ENCODE results near the gene FAM47E.

The FAM47E gene

GRCh38 chr4:76315267-76315918 is 63.9 kb downstream of the FAM47E start:
- no peak for DNase-seq (ENCODE audit: low spot score)
- no peak for TF ChIP-seq CTCF (IDR thresholded peaks at IDR 0.05; ENCODE audit: extremely low read depth, missing control alignments)

- DNase-seq (ENCODE audit: low spot score): no peak
- no peak for TF ChIP-seq CTCF (IDR thresholded peaks at IDR 0.05; ENCODE audit: extremely low read depth, missing control alignments)
Observed at GRCh38 chr4:76316131-76316530, 64.6 kb downstream of the FAM47E start.

- no peak for DNase-seq (ENCODE audit: low spot score)
- no peak for TF ChIP-seq CTCF (IDR thresholded peaks at IDR 0.05; ENCODE audit: extremely low read depth, missing control alignments)
Observed at GRCh38 chr4:76322236-76322635, 70.7 kb downstream of the FAM47E start.

GRCh38 chr4:76325072-76325471 is 73.6 kb downstream of the FAM47E start:
- no peak for TF ChIP-seq CTCF (IDR thresholded peaks at IDR 0.05; ENCODE audit: extremely low read depth, missing control alignments)
- DNase-seq (ENCODE audit: low spot score): no peak

GRCh38 chr4:76326515-76326914 is 75.0 kb downstream of the FAM47E start:
- DNase-seq (ENCODE audit: low spot score): no peak
- TF ChIP-seq CTCF (IDR thresholded peaks at IDR 0.05; ENCODE audit: extremely low read depth, missing control alignments): no peak

Data from GM20000 (cell line).